ENCODE measurements around the gene SLC35A2.

DNA sequence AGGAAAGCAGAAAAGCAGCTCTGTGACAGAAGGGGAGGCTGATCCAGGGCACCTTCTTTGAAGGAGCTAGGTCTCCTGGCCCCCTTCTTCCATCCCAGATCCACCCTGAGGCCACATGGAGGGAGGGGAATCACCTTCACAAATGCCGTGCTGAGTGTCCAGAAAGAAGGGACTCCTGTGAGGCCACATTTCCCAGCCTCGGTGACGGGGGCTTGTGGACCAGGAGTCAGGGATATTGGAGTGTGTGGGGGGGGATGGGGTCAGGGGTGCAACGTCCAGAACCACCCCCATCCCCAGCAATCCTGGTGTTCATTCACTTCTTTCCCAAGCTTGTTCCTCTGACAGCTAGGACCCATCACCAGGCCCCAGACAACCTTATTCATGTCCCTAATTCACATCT lies 18.6 kb downstream of the SLC35A2 start:
- TF ChIP-seq, protein P1, sequence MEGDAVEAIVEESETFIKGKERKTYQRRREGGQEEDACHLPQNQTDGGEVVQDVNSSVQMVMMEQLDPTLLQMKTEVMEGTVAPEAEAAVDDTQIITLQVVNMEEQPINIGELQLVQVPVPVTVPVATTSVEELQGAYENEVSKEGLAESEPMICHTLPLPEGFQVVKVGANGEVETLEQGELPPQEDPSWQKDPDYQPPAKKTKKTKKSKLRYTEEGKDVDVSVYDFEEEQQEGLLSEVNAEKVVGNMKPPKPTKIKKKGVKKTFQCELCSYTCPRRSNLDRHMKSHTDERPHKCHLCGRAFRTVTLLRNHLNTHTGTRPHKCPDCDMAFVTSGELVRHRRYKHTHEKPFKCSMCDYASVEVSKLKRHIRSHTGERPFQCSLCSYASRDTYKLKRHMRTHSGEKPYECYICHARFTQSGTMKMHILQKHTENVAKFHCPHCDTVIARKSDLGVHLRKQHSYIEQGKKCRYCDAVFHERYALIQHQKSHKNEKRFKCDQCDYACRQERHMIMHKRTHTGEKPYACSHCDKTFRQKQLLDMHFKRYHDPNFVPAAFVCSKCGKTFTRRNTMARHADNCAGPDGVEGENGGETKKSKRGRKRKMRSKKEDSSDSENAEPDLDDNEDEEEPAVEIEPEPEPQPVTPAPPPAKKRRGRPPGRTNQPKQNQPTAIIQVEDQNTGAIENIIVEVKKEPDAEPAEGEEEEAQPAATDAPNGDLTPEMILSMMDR (conservative IDR thresholded peaks at IDR 0.05; ENCODE audit: low read depth, low read length): no peak
- no peak for TF ChIP-seq MAZ (IDR thresholded peaks at IDR 0.05; ENCODE audit: borderline replicate concordance, low read depth, low read length)
- TF ChIP-seq POLR2A (IDR thresholded peaks at IDR 0.05; ENCODE audit: low read depth, low read length): no peak
- TF ChIP-seq USF2 (IDR thresholded peaks at IDR 0.05; ENCODE audit: low read depth, low read length): no peak
- no peak for TF ChIP-seq RCOR1 (IDR thresholded peaks at IDR 0.05; ENCODE audit: insufficient replicate concordance, low read length)

Measured in IMR-90 (cell line).